Measurements from ENCODE around the gene CADM2.
"Not testable (repeated sequence)": the region's sequence is repeated elsewhere in the genome, so short reads cannot be mapped to it uniquely, and the experiment has no call there.

Gene CADM2

DNA sequence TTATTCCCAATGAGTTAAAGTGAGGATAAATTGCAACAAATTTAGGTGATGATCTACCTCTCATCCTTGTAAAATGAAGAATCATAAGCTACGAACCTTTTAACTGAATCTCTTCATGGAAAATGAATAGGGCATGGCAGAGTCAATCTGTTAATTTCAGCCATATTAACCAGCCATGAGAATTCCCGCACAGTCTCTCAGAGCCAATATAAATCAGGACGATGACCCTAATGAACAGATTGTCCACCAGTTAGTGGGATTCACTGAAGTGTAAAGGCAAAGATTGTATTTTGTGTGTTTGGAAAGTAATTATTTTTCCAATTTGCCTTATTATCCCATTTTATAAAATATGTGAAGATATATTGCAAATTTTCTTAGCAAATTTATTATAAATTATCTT is 183.8 kb downstream of the CADM2 start:
- H3K4me3 ChIP-seq (ENCODE audit: control insufficient read depth, low read depth, low read length), result no peak overlapping the region
- TF ChIP-seq, protein P1, sequence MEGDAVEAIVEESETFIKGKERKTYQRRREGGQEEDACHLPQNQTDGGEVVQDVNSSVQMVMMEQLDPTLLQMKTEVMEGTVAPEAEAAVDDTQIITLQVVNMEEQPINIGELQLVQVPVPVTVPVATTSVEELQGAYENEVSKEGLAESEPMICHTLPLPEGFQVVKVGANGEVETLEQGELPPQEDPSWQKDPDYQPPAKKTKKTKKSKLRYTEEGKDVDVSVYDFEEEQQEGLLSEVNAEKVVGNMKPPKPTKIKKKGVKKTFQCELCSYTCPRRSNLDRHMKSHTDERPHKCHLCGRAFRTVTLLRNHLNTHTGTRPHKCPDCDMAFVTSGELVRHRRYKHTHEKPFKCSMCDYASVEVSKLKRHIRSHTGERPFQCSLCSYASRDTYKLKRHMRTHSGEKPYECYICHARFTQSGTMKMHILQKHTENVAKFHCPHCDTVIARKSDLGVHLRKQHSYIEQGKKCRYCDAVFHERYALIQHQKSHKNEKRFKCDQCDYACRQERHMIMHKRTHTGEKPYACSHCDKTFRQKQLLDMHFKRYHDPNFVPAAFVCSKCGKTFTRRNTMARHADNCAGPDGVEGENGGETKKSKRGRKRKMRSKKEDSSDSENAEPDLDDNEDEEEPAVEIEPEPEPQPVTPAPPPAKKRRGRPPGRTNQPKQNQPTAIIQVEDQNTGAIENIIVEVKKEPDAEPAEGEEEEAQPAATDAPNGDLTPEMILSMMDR (conservative IDR thresholded peaks at IDR 0.05; ENCODE audit: control insufficient read depth, insufficient read depth, low read depth, low read length), result no peak
- DNase-seq (ENCODE audit: low read depth), result no peak

DNA sequence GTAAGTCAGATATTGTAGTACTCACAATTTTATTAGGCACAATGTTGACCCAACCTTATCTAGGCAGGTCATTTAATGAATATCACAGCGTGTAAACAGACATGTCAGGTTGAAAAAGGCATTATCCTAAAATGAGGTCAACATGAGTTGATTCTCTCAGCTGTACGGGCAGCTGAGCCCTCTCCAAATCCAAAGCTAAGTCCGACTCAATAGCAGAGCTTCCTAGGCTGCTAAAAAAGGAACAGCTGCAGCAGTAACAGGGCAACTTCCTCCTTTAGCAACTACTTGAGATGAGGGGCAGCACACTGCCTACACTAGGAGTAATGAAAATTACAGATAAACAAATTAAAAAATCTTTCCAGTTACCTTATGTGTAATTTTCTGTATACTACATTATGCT is 189.2 kb downstream of the CADM2 start:
- TF ChIP-seq, protein P1 (conservative IDR thresholded peaks at IDR 0.05; ENCODE audit: control insufficient read depth, insufficient read depth, low read depth, low read length), result no peak
- no peak for DNase-seq (ENCODE audit: low read depth)
- no peak overlapping the region for H3K4me3 ChIP-seq (ENCODE audit: control insufficient read depth, low read depth, low read length)

DNA sequence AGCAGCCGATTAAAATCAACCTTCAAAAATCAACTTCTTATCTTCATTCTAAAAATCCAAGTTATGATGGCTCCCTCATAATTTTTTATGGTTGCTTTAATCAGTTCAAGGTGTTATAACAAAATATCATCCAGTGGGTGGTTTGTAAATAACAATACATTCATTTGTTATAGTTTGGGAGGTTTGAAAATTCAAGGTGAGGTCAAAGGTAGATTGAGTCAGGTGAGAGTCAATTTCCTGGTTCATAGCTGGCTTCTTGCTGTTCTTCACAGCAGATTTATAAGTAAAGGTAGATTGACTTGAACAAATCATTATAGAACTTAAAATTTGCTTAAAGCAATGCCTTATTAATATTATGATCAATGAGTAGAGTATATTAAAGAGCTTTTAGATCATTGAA is 192.8 kb downstream of the CADM2 start:
- no peak overlapping the region for H3K4me3 ChIP-seq (ENCODE audit: control insufficient read depth, low read depth, low read length)
- no peak for DNase-seq (ENCODE audit: low read depth)
- TF ChIP-seq, protein P1 (conservative IDR thresholded peaks at IDR 0.05; ENCODE audit: control insufficient read depth, insufficient read depth, low read depth, low read length), result no peak

DNA sequence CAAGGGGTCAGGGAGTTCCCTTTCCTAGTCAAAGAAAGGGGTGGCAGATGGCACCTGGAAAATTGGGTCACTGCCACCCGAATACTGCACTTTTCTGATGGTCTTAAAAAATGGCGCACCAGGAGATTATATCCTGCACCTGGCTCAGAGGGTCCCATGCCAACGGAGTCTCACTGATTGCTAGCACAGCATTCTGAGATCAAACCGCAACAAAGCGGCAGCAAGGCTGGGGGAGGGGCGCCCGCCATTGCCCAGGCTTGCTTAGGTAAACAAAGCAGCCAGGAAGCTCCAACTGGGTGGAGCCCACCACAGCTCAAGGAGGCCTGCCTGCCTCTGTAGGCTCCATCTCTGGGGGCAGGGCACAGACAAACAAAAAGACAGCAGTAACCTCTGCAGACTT is 194.5 kb downstream of the CADM2 start:
- not testable (repeated sequence) for DNase-seq (ENCODE audit: low read depth); H3K4me3 ChIP-seq (ENCODE audit: control insufficient read depth, low read depth, low read length)

DNA sequence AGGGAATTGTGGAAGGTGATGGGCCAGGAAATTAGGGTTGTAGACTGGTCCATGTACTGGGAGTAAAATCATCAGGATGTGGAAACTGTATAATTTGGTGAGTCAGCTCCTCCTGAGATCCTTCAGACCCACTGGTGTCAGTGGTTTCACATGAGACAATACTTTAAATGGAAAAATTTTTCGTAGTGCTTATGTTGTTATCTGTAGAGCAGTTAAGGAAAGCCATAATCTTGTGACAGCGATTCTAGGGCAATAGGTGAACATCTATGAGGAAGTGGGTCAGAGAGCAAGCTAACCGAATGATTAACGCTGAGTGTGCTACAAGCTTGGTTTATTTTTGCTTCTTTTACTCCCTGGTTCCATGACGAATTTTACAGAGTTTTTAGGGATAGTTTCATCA is 200.6 kb downstream of the CADM2 start:
- H3K4me3 ChIP-seq (ENCODE audit: control insufficient read depth, low read depth, low read length), result no peak overlapping the region
- DNase-seq (ENCODE audit: low read depth), result no peak
- TF ChIP-seq, protein P1 (conservative IDR thresholded peaks at IDR 0.05; ENCODE audit: control insufficient read depth, insufficient read depth, low read depth, low read length), result no peak

DNA sequence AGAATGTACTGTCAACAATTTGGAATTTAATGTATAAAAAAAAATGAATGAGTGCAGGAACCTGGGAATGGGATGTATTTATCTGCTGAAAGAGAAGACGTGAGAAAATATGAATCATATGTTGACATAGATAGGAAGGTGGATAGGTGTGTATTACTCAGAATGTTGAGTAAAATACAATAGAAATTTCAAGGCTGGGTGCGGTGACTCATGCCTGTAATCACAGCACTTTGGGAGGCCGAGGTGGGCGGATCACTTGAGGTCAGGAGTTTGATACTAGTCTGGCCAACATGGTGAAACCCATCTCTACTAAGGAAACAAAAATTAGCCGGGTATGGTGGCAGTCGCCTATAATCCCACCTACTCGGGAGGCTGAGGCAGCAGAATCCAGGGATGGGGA is 202.8 kb downstream of the CADM2 start:
- no peak for DNase-seq (ENCODE audit: low read depth)

DNA sequence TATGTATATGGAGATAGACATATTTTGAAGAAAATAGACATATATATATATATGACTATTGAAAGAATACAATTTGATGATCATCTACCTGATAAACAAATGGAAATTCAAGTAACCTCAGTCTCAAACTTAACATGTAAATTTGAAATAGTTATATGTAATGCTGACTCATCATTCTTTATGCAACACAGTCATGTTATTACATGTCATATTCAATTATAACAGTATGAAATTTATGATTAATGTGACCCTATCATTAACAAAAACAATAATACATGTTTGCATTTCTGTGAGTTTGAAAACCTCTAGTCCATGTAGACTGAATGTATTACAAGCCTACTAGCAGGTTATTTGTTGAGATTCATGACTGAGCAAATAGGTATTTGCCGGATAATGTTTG is 204.1 kb downstream of the CADM2 start:
- TF ChIP-seq, protein P1 (conservative IDR thresholded peaks at IDR 0.05; ENCODE audit: control insufficient read depth, insufficient read depth, low read depth, low read length), result no peak

More for the DNA sequence above, 202.8 kb downstream of the CADM2 start:
- H3K4me3 ChIP-seq (ENCODE audit: control insufficient read depth, low read depth, low read length), result no peak overlapping the region
- TF ChIP-seq, protein P1 (conservative IDR thresholded peaks at IDR 0.05; ENCODE audit: control insufficient read depth, insufficient read depth, low read depth, low read length), result no peak

More for the DNA sequence above, 204.1 kb downstream of the CADM2 start:
- no peak for DNase-seq (ENCODE audit: low read depth)
- H3K4me3 ChIP-seq (ENCODE audit: control insufficient read depth, low read depth, low read length), result no peak overlapping the region

Data from fibroblast of mammary gland (primary cell).